Upper lobe of left lung (tissue), 6 donors: ENCODE data around the gene GADD45G. TPM values are rescaled to one million over a fixed set of nuclear protein-coding genes. Genes with fewer than 3 reads are reported as not detected.

Source experiments
- ATAC-seq, 2 donors: fragments of 200-7000 bp; cut with Tn5 transposase; one replicate each; pipeline ENCODE4 v1.9.1; 2022; ENCODE audit warnings: mild to moderate bottlenecking in 2 of 2, moderate library complexity in 2 of 2; ENCODE audit not compliant: low FRiP score in 2 of 2
- DNase-seq, 2 donors: peaks; one replicate each; pipeline ENCODE4 v3.0.0-alpha.2; 2019 to 2020
- H3K27ac ChIP-seq, 4 donors: fragments of 200-600 bp; sonication (generic); one replicate each; pipeline ENCODE4 v1.5.1; 2016 to 2019
- H3K27me3 ChIP-seq, 4 donors: fragments of 200-600 bp; sonication (generic); one replicate each; pipeline ENCODE4 v1.5.1; 2017 to 2019
- H3K36me3 ChIP-seq, 4 donors: fragments of 200-600 bp; sonication (generic); one replicate each; pipeline ENCODE4 v1.5.1; 2016 to 2019
- H3K4me1 ChIP-seq, 4 donors: fragments of 200-600 bp; sonication (generic); one replicate each; pipeline ENCODE4 v1.5.1; 2018 to 2019
- H3K4me3 ChIP-seq, 4 donors: fragments of 200-600 bp; sonication (generic); one replicate each; pipeline ENCODE4 v1.5.1; 2017 to 2019; ENCODE audit warnings: mild to moderate bottlenecking in 2 of 4, moderate library complexity in 1 of 4
- H3K9me3 ChIP-seq, 4 donors: fragments of 200-600 bp; sonication (generic); one replicate each; pipeline ENCODE4 v1.5.1; 2018 to 2019
- EP300 ChIP-seq, 4 donors: sonication (generic); formaldehyde crosslinking; IDR thresholded peaks; one replicate each; pipeline ENCODE4 v1.5.1; 2017; ENCODE audit warnings: antibody characterized with exemption in 4 of 4, control low read depth in 2 of 4
- POLR2A ChIP-seq, 4 donors: fragments of 450-650 bp; IDR thresholded peaks; one replicate each; pipeline ENCODE4 v1.5.1; 2016 to 2017; ENCODE audit warnings: antibody characterized with exemption in 4 of 4, mild to moderate bottlenecking in 2 of 4
- POLR2AphosphoS5 ChIP-seq, 2 donors: sonication (generic); formaldehyde crosslinking; IDR thresholded peaks; one replicate each; pipeline ENCODE4 v1.5.1; 2017; ENCODE audit warnings: antibody characterized with exemption in 2 of 2
- whole genome bisulfite sequencing, 2 donors: methylation state at CpG; one replicate each; pipeline ENCODE4 v1.1.5; 2017 to 2018; 5-methylcytosine and 5-hydroxymethylcytosine counted together
- total RNA-seq, 6 donors: library from RNA; depleted of rRNA in 4 of 6; stranded (reverse); fragments of >200 nt in 4 of 6; gene quantifications; one replicate each; pipeline versions ENCODE4 v1.1.0 to v1.2.1, GENCODE V29; 2016 to 2021
- TF ChIP-seq, protein P1 (sequence below), 6 experiments: fragments of 450-650 bp in 4 of 6; fragments of 200-600 bp in 2 of 6; sonication (generic) in 2 of 6; IDR thresholded peaks; one replicate each; pipeline ENCODE4 v1.5.1; 2016 to 2019; ENCODE audit warnings: antibody characterized with exemption in 6 of 6
- donor health status: DM: no; HTN: no; CAD: no; lungs with moderate emphysema.
- donor health status: DM: no; HTN: yes; CAD: no; lungs with severe emphysema.

Gene GADD45G
- total RNA-seq, 6 donors from 2014 or later = 12.6 to 46.1 (median 20.1) TPM

- 2 to 3% methylated on average over 24 to 28 of the region's 28 CpGs for WGBS, 2 donors
Observed at GRCh38 chr9:89602978-89603766, 1.6 kb upstream of the GADD45G start.

DNA sequence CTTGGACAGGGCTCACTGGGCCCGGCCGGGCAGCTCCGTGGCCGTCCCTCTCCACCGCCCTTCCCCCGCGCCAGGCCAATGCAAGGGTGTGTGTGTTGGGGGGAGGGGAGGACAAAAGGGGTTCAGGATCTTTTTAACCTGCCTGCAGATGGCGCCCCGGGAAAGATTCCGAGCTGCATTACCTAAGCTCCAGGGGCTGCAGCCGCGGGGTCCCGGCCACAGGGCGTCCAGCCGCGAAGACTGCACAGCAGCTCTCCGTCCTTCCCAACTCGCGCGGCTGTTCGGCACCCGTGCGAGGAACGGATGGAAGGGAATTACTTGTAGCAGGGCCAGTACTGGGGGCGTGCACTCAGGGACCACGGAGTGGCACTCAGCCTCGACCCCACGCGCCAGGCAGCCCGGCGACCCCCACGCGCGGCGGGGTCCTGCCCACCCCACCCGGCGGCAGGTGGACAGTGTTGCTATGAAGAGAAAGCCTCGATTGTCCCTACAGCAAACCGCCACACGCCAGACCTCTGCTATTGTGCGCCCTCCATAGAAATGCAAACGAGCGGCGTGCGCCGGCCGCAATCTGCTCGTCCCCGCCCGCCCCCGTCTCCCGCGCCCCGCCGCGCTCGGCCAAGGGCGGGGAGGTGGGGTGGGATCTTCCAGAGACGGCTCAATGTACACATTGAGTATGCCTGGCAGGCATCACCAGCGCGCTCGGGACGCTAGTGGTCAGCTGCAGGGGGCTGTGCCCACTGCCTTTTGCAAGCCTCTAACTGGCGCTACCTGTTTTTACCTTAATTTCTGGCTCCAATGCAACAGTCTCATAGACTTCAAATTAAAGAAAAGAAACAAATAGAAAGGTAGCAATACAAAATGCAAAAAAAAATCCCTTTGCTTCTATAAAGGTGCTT, 796 bp upstream of the GADD45G start:
- WGBS, 2 donors = 1% methylated on average over 26 to 52 of the region's 64 CpGs
- Histone ChIP-seq H3K27ac (peak overlapping the region; percentile 62 to 97 (median 68)), H3K36me3 (peaks cover 0 to 4% (median 0%) of the 10 kb centered on the region in 4 donors), H3K4me3 (peak overlapping the region; percentile 25 to 91 (median 74)), H3K27me3 (no peaks in the 10 kb centered on the region), H3K9me3 (no peaks in the 10 kb centered on the region), H3K4me1 (peaks cover 37 to 50% (median 40%) of the 10 kb centered on the region in 4 donors)
- DNase-seq (peak; percentile 89 to 90), ATAC-seq (peak; percentile 6 to 46)
- TF ChIP-seq POLR2AphosphoS5 (IDR thresholded peaks at IDR 0.05) (peak in 1 of 2 donors; percentile 30), EP300 (IDR thresholded peaks at IDR 0.05) (peak in 1 of 4 donors; percentile 27), POLR2A (IDR thresholded peaks at IDR 0.05) (no peak)
- TF ChIP-seq, protein P1, sequence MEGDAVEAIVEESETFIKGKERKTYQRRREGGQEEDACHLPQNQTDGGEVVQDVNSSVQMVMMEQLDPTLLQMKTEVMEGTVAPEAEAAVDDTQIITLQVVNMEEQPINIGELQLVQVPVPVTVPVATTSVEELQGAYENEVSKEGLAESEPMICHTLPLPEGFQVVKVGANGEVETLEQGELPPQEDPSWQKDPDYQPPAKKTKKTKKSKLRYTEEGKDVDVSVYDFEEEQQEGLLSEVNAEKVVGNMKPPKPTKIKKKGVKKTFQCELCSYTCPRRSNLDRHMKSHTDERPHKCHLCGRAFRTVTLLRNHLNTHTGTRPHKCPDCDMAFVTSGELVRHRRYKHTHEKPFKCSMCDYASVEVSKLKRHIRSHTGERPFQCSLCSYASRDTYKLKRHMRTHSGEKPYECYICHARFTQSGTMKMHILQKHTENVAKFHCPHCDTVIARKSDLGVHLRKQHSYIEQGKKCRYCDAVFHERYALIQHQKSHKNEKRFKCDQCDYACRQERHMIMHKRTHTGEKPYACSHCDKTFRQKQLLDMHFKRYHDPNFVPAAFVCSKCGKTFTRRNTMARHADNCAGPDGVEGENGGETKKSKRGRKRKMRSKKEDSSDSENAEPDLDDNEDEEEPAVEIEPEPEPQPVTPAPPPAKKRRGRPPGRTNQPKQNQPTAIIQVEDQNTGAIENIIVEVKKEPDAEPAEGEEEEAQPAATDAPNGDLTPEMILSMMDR (IDR thresholded peaks at IDR 0.05) = peak in 5 of 6 experiments; percentile 27 to 69 (median 56)

More at GRCh38 chr9:89602978-89603766, 1.6 kb upstream of the GADD45G start:
- TF ChIP-seq POLR2AphosphoS5 (IDR thresholded peaks at IDR 0.05) (no peak), POLR2A (IDR thresholded peaks at IDR 0.05) (peak in 1 of 4 donors; percentile 3), EP300 (IDR thresholded peaks at IDR 0.05) (no peak)
- TF ChIP-seq, protein P1 (IDR thresholded peaks at IDR 0.05) = peak; percentile 77 to 89 (median 88)
- Histone ChIP-seq H3K36me3 (peaks cover 0 to 4% (median 0%) of the 10 kb centered on the region in 4 donors), H3K27me3 (no peaks in the 10 kb centered on the region), H3K4me1 (peaks cover 37 to 50% (median 40%) of the 10 kb centered on the region in 4 donors), H3K4me3 (peak overlapping the region; percentile 25 to 91 (median 74)), H3K9me3 (no peaks in the 10 kb centered on the region), H3K27ac (peak overlapping the region; percentile 62 to 97 (median 68))
- peak; percentile 93 to 95 for DNase-seq
- peak; percentile 45 to 69 for ATAC-seq

DNA sequence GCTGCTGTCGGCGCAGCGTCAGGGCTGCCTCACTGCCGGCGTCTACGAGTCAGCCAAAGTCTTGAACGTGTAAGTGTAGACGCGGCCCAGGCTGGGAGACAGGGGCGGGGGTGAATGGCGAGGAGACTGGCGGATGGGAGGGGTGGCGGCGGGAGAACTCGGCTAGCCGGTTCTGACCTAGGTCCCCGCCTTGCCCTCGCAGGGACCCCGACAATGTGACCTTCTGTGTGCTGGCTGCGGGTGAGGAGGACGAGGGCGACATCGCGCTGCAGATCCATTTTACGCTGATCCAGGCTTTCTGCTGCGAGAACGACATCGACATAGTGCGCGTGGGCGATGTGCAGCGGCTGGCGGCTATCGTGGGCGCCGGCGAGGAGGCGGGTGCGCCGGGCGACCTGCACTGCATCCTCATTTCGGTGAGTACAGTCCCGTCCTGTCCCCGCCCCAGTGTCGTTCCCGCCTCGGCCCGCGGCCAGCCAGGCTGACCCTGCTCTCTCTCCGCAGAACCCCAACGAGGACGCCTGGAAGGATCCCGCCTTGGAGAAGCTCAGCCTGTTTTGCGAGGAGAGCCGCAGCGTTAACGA, 745 bp downstream of the GADD45G start:
- TF ChIP-seq POLR2A (IDR thresholded peaks at IDR 0.05) (no peak), EP300 (IDR thresholded peaks at IDR 0.05) (no peak), POLR2AphosphoS5 (IDR thresholded peaks at IDR 0.05) (peak in 1 of 2 donors; percentile 42)
- 4% methylated on average over 52 of the region's 57 CpGs; no CpG with 5 or more reads in 1 of the 2 donors for whole genome bisulfite sequencing, 2 donors

GRCh38 chr9:89606049-89606623, 1.3 kb downstream of the GADD45G start:
- Histone ChIP-seq H3K9me3 (no peaks in the 10 kb centered on the region), H3K4me3 (peak overlapping the region; percentile 62 to 91 (median 78)), H3K4me1 (peaks cover 37 to 50% (median 40%) of the 10 kb centered on the region in 4 donors), H3K27me3 (no peaks in the 10 kb centered on the region), H3K27ac (peak overlapping the region; percentile 88 to 97 (median 94)), H3K36me3 (peaks cover 0 to 4% (median 0%) of the 10 kb centered on the region in 4 donors)
- 3 to 18% methylated on average over 10 to 38 of the region's 40 CpGs for WGBS, 2 donors
- ATAC-seq = peak; percentile 82 to 85
- peak; percentile 90 to 92 for DNase-seq
- TF ChIP-seq, protein P1 (IDR thresholded peaks at IDR 0.05) = no peak
- peak; percentile 34 to 41 for TF ChIP-seq POLR2AphosphoS5 (IDR thresholded peaks at IDR 0.05)
- TF ChIP-seq POLR2A (IDR thresholded peaks at IDR 0.05) = peak in 2 of 4 donors; percentile 31 to 60

More for the DNA sequence above, 745 bp downstream of the GADD45G start:
- peak; percentile 61 to 78 for ATAC-seq
- Histone ChIP-seq H3K4me1 (peaks cover 37 to 50% (median 40%) of the 10 kb centered on the region in 4 donors), H3K36me3 (peaks cover 0 to 4% (median 0%) of the 10 kb centered on the region in 4 donors), H3K9me3 (no peaks in the 10 kb centered on the region), H3K27ac (peak overlapping the region; percentile 88 to 97 (median 94)), H3K27me3 (no peaks in the 10 kb centered on the region), H3K4me3 (peak overlapping the region; percentile 62 to 91 (median 78))
- DNase-seq = peak; percentile 58 to 94
